Amniotic epithelial cell (primary cell): ENCODE data around the gene PI4K2A.

Experiments used
- DNase-seq: peaks from one replicate; pipeline ENCODE4 v3.0.0-alpha.2; 2010; ENCODE audit warnings: low read depth

PI4K2A gene

DNA sequence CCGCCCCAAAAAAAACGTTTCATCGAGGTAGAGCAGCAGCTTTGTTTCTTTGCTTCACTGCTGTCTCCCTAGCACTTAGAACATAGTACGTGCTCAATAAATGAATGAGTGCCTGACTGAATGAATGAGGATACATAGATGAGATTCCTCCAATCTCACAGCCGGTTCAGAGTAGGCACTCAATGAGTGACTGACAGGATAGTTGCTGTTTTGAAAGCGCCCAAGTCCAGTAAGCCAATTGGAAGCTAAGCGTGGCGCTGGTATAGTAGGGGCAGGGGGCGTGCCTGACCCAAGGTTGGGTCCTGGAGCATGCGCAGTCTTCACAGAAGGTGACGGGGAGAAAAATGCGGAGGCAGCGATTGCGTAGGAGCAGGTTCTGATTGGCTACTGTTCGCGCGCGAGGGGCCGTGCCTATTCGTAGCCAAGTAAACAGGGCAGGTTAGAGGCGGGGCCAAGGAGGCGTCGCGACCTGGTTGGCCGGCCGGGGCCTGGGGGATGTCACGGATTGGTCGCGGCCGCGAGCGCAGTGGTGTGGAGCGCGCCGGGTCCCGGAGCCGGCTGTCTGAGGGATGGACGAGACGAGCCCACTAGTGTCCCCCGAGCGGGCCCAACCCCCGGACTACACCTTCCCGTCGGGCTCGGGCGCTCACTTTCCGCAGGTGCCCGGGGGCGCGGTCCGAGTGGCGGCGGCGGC lies at the start of gene PI4K2A:
Gene PI4K2A, plus strand, starts transcription at position 498 of the 694 bp plus-strand sequence. Its CDS starts 72 bp downstream, at position 570.
- peak; percentile 99 for DNase-seq

DNA sequence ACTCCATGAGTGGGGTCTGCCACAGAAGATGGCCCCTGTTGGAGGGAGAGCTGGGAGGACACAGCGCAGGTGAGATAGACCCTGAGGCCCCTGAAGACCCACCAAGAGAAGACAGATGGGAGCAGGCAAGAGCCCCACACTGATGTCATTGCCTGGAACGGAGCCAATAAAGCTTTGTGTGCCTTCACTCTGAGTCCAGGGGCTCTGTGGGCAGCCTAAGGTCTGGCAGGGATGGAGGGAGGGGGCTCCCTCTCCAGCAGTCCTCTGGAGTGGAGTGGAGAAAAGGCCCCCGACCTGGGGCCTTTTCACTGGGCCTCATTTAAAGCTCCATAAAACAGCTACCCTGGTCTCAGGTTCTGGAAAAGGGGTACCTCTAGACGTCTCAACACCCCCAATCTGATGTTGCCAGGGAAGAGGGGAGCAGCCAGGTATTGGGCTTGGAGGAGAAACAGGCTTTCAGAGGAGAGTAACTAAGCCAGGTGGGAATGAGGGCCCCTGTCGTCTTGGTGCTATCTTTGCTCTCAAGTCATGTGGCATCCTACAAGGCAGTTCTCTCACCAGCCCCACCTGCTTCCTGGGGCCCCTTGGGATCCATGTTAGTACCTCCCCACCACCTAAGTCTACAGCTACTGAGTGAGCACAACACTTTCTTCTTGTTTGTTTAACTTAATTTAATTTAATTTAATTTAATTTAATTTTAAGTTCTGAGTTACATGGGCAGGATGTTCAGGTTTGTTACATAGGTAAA lies 49.5 kb upstream of the PI4K2A start:
- DNase-seq = no peak

DNA sequence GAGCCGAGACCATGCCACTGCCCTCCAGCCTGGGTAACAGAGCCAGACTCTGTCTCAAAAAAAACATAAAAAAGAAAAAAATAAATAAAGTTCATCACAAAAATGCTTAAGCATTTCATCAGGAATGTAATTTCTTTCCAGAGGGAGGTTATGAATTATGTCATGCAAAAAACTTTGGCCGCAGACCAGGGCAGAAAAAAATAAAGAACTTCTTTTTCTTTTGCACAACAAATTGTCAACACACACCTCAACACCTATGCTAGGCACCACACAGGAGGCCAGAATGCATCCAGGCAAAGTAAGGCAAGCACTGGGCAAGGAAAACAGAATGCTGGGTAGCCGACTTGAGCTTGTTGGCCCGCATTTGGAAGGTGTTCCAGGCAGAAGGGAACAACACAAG lies 47.0 kb upstream of the PI4K2A start:
- peak; percentile 44 for DNase-seq

DNA sequence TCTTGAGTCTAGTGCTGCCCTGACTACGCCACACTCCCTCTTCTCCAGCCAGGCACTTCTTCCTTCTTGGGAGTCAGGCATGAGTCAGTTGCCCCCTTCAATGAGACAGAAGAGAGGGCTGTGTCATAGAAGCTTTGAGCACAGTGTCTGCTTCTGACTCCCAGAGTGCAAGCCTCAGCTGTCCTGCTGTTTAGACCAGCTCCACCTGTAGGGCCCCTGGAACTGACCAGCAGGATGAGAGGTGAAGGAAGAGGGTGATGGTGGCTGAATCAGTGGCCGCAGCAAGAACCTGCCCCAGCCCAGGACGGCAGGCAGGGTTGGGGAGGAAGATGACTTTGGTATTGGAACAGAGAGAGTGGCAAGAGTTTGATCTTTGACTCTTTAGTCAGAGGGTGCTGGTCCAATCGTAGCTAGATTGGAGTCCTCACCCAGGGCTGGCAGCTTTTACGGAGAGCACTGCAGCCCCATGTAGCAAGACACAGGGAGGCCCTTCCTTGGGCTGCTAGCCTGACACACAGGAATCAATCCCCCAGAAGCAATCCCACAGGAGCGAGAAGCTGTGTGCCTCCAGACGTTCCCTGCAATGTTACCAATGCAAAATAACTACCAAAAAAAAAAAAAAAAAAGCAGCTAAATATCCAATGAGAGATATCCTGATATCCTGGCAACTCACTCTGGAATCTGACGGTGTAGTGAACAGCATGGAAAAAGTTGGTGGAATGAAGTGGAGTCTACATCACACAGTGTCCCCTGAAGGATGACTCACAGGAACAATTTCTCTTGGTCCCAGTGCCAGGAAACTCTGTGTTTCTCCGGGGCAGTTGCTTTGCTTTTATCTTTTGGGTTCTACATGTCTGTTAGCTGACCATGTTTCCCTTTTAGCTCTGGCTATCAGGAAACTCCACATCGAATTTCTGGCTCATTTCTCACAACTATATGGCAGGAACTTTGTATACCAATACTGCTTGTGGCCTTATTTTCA lies 44.1 kb upstream of the PI4K2A start:
- peak; percentile 61 for DNase-seq

DNA sequence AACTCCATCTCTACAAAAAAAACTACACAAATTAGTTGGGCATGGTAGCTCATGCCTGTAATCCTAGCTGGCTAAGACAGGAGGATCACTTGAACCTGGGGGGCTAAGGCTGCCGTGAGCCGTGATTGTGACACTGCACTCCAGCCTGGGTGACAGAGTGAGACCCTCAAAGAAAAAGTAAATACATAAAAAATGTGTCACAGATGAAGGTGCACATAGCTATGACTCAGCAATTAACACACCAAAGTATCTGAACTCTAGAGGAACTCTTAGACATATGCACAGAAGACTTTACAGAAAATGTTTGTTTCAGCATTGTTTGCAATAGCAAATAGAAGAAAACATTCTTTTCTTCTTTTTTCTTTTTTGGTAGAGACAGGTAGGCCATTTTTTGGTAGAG lies 42.7 kb upstream of the PI4K2A start:
- no peak for DNase-seq

DNA sequence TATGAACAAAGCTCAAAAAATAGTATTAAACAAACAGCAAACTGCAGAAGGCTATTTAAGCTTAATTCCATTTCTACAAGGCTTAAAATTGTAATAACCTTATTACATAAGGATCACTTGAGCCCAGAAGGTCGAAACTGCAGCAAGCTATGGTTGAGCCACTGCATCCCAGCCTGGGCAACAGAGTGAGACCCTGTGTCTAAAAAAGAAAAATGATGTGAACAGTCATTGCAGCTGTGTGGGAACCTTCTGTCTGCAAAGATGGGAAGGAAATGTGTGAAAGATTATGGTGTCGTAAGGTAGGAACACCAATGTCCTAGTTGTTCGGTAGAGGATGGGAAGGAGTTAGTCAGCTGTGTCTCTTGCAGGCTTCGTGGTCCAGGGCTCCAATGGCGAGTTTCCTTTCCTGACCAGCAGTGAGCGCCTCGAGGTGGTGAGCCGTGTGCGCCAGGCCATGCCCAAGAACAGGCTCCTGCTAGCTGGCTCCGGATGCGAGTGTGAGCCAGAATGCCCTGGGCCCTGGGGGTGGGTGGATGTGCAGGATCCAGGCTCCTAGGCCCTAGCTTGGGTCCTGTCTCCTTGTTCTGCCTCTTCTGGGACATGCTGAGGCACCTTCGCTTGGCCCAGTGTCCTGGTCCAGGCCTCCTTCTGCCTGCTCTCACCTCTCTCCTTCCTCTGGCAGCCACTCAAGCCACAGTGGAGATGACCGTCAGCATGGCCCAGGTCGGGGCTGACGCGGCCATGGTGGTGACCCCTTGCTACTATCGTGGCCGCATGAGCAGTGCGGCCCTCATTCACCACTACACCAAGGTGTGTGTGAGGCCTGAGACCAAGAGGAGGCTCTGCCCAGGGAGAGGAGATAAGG lies 41.8 kb upstream of the PI4K2A start:
- DNase-seq = no peak

DNA sequence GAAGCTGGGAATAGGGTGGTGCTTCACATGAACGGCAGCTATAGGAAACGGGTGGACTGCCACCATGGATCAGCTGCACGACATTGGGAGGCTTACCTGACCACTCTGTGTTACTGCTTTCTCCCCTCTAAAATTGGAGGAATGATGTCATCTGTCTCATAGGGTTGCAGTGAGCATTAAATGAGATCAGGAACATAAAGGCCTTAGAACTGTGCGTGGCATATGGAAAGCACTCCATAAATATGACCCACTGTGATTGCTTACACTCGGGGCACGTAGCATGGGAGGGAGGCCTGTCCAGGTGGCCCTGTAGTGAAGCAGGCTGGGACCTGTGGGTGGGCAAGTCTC lies 41.2 kb upstream of the PI4K2A start:
- DNase-seq = no peak

DNA sequence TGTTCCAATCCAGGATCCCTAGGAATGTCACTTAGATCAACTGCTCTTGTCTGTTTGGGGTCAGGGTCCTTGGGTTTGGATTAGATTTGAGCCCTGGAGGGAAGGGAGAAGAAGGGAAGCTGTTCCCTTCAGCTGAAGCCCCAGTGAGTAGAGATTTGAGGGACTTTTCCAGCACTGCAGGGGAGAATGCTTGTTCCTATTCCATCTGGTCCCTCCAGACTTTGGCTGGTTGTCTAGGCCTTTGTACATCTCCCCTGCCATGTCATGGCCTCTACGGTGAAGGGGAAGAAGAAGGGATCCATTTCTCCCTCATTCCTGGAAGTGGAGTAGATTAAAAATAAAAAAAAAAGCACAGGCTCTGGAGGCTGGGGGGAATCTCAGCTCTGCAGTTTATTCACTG lies 39.9 kb upstream of the PI4K2A start:
- no peak for DNase-seq

DNA sequence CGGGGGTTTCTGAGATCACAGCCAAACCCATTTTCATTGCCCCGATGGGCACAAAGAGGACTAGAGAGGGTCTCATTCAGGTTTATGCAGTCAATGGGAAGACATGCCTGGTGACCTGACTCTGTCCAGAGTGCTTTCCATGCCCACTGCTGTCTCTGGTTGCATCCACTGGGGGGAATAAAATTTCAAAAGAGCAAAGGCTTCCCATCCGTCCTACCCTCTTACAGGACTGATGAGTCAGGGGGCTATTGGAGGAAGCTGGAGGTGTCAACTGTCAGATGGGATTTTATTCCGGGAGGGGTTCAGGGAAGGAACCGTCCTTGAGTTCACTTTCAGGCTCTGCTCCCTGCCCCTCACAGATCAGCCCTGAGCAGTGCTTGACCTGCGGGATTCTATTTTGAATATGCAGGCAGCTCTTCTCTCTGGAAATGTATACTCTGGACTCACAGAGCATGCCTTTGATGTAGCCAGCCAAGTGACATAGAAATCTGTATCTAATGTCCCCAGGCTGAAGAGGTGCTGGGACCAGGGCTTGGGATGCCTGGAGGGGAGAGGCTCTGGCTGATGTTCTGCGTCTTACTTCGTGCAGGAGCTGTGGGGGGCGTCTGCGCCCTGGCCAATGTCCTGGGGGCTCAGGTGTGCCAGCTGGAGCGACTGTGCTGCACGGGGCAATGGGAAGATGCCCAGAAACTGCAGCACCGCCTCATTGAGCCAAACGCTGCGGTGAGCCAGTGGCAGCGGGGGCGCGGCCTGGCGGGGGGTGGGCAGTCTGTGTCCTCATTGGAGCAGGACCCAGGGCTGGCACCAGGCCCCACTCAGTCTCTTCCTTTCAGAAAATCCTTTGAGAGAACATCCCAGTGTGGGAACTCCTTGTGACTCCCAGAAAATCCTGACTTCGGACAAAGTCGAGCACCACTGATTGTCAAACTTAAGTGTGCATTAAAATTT lies 38.9 kb upstream of the PI4K2A start:
- no peak for DNase-seq

DNA sequence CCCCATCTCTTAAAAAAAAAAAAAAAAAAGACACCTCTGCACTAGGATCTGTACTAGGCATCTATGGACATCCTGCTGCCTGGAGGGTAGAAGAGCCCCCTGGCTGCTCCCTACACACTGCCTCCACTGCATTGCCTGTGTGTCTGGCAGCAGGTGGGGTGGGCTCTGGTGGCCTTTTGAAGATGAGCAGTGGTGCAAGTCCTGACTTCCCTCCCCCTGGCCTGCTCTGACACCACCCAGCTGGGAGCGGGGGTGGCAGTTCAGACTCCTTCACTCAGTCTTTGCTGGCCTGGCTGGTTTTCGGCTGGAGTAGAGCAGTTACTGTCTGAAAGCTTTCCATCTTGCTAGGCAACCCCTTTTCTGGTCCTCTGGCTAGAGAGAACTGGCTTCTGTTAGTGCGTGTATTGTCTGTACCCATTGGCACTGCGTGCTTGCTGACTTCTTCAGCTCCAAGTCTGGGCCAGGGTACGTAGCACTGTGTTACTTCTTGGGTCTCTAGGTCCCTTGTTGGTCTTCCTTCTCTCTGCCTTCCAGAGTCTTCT lies 33.3 kb upstream of the PI4K2A start:
- DNase-seq = no peak

DNA sequence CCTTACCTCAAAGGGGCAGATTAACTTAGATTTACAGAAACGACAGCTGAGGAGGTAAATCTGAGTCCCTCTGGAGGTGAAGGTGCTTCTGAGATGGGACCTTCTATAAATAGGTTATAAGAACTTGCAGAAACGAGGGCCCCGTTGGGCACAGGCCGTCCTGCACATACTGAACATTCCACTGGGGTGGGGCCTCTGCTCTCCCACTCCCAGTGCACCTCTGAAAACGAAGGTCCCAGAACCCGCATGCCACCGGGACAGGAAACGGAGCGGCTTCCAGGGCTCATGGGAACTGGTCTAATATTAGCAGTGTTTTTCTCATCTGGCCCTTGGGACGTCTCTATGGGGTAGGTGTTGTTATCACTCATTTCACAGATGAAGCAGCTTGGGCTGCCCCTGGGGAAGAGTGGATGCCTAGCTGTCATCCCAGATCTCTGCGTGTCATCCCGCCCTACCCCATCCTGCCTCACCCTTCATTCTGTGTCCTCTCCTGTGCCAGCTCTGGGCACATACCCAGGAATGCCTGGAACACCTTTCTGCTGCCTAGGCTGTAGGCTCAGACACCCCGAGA lies 31.4 kb upstream of the PI4K2A start:
- no peak for DNase-seq

DNA sequence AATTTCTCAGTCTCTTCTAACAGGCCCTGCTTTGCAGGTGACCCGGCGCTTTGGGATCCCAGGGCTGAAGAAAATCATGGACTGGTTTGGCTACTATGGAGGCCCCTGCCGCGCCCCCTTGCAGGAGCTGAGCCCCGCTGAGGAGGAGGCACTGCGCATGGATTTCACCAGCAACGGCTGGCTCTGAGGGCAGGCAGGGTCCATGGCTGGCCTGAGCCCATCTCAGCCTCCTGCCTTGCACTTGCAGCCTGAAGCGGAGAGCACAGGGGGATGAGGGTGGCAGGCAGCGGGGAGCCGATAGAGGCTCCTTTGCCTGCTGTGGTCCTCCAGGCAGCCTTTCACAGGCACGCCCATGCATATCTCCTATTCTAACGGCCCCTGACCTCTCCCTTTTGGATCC lies 29.0 kb upstream of the PI4K2A start:
- no peak for DNase-seq

DNA sequence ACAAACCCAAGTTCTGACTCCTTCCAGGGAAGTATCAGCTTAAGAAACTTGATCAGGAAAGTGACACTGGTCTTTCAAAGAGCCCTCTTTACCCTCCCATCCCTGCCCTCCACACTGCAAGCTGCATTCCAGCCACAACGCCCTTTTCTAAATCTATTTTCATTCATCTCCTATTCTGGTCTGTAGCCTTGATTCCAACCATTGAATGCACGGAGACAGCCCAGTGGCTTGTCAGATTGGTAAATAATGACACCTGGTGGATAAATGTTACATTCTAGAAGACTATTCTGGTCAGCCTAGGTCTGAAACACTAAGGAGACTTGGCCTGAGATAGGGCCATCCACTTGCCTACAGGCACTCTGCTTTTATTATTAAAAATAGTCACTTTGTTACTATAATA lies 28.1 kb upstream of the PI4K2A start:
- DNase-seq = peak; percentile 51

DNA sequence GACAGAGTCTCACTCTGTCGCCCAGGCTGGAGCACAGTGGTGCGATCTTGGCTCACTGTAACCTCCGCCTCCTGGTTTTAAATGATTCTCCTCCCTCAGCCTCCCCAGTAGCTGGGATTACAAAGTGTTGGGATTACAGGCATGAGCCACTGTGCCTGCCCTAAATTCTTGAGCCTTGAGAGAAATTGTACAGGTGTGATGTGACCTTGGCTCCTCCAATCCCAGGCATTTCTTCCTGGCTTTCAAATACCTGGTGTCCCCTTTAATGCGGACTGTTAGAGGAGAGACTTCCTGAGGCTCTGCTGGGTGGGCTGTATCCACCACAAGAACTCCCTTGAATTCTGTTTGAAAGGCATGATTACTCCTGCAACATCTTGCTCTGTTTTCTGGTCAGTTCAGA lies 22.2 kb upstream of the PI4K2A start:
- no peak for DNase-seq

DNA sequence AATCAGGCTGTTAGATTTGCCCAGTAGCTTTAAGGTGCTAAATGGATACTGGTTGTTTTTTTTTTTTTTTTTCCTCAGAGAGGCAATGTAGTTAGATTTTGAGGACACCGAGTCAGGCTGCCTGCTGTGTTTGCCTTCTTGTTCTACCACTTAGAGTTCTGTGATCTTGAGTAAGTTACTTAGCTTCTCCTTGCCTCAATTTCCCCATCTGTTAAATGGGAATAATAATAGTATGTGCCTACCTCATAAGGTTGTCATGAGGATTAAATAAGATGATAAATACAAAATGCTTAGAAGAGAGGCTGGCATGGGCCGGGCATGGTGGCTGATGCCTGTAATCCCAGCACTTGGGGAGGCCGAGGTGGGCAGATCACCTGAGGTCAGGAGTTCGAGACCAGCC lies 21.7 kb upstream of the PI4K2A start:
- DNase-seq = no peak

DNA sequence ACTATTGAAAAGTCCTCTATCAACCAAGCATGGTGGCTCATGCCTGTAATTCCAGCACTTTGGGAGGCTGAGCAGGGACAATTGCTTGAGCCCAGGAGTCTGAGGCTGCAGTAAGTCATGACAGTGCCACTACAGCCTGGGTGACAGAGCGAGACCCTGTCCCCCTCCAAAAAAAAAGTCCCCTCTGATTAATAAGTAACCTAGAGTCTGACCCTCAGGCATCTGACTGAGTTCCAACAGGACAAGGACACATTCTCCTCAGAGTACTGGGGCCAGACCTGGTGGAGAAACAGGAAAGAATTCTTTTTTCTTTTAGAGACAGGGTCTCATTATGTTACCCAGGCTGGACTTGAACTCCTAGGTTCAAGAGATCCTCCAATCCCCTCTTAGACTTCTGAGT lies 17.2 kb upstream of the PI4K2A start:
- no peak for DNase-seq

DNA sequence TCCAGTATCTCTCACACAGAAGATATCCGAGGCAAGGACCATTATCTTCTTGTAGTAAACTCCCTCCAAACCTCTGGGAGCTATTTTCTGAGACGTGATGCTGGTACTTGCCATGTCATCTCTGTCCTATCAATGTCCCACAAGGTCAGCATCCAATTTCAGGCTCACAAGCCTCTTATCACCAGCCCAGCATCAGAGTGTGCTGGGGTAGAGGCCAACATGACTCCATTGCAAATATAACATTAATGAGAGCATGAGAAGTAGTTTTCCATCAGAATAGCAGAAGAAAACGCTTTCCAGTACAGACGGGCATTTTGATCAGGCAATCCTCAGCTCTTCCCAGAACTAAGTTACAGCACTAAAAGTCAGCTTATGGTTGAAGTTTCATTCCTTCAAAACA lies 12.7 kb upstream of the PI4K2A start:
- no peak for DNase-seq

DNA sequence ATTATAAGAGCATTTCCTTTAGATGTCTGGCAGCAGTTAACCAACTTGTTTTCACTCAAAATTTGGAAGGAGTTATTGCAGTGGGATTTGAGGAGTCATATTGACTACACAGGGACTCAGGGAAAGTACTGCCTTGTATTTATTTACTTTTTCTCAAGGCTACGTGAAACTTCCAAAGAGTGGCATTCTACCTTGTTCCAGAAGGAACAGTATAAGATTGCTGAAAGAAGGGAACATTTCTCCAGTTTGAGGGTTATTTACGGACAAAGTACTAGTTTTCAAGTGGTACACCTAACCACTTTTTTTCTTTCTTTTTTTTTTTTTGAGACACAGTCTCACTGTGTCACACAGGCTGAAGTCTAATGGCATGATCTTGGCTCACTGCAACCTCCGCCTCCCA lies 12.2 kb upstream of the PI4K2A start:
- DNase-seq = no peak

DNA sequence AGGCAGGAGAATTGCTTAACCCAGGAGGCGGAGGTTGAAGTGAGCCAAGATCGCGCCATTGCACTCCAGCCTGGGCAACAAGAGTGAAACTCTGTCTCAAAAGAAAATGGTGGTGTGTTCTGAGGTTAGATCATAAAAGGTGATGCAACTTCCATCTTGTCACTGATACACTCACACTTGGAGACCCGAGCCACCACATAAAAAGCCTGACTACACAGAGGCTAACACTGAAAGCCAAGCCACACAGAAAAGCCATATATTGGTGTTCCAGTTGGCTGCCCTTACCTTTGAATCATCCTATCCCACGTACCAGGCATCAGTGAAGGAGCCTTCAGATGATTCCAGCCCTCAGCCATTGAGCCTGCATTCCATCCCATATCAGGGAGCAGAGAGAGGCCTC lies 11.2 kb upstream of the PI4K2A start:
- no peak for DNase-seq

DNA sequence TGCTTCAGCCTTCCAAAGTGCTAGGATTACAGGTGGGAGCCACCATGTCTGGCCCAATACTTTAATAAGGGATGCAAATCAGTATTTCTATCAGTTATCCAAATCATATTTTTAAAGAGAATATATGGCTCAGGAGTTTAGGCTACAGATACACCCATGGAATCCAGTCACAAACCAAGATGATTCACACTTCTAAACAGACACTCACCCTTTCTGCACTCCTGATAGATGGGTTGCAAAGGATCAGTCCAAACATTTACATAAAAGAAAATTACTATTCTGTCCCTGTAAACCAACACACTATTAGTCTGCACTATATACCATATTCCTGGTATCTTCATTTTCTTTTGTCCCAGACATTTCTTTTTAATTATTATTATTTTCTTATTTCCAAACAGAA lies 9.4 kb upstream of the PI4K2A start:
- DNase-seq = no peak
